ENCODE measurements around the gene SHMT1. TPM values are rescaled to one million over a fixed set of nuclear protein-coding genes. Genes with fewer than 3 reads are reported as not detected.
A peak's percentile ranks its signal among the peaks of the same experiment; 100 is the strongest.

SHMT1 gene
- total and polyA plus RNA-seq, 10 donors, result 9.1 to 68.7 (median 39.7) TPM

- intact Hi-C loops (cut with DNase I; ENCODE audit: low total_unique reads), result no loop called here
- Histone ChIP-seq H3K4me3 (no peak overlapping the region), H3K27me3 (replicated peaks in 1 of 7) (peaks cover 0 to 53% (median 33%) of the 10 kb centered on the region in 7 donors), H3K36me3 (no peaks in the 10 kb centered on the region), H3K27ac (no peak overlapping the region), H3K4me1 (peaks cover 0 to 23% (median 10%) of the 10 kb centered on the region in 6 donors), H3K9me3 (no peaks in the 10 kb centered on the region)
- DNase-seq, result no peak
- no peak for TF ChIP-seq CTCF (IDR thresholded peaks at IDR 0.05 in 8 of 11, conservative IDR thresholded peaks at IDR 0.05 in 3 of 11)
- no peak for TF ChIP-seq POLR2A (IDR thresholded peaks at IDR 0.05)
- TF ChIP-seq POLR2AphosphoS5 (IDR thresholded peaks at IDR 0.05), result no peak
- WGBS, 5 donors, result 73 to 87% (median 80%) methylated on average over 3 of the region's 3 CpGs
Measured at GRCh38 chr17:18381953-18382245, 18.5 kb upstream of the SHMT1 start.

- Histone ChIP-seq H3K9me3 (no peaks in the 10 kb centered on the region), H3K27ac (no peak overlapping the region), H3K4me3 (no peak overlapping the region), H3K36me3 (no peaks in the 10 kb centered on the region), H3K27me3 (replicated peaks in 1 of 7) (peaks cover 0 to 53% (median 33%) of the 10 kb centered on the region in 7 donors), H3K4me1 (peaks cover 0 to 23% (median 10%) of the 10 kb centered on the region in 6 donors)
- peak; percentile 58 for DNase-seq
- intact Hi-C loops (cut with DNase I; ENCODE audit: low total_unique reads), result no loop called here
- WGBS, 5 donors, result 72 to 83% (median 78%) methylated on average over 22 to 23 of the region's 23 CpGs
- no peak for TF ChIP-seq POLR2A (IDR thresholded peaks at IDR 0.05)
- no peak for TF ChIP-seq POLR2AphosphoS5 (IDR thresholded peaks at IDR 0.05)
- TF ChIP-seq CTCF (IDR thresholded peaks at IDR 0.05 in 8 of 11, conservative IDR thresholded peaks at IDR 0.05 in 3 of 11), result no peak
Measured at GRCh38 chr17:18381158-18381952, 18.0 kb upstream of the SHMT1 start.

GRCh38 chr17:18380471-18381157 is 17.3 kb upstream of the SHMT1 start:
- WGBS, 5 donors, result 47 to 69% (median 62%) methylated on average over 3 to 15 of the region's 15 CpGs
- peaks cover 0 to 23% (median 10%) of the 10 kb centered on the region in 6 donors for H3K4me1 ChIP-seq
- peaks cover 0 to 1% (median under 1%) of the 10 kb centered on the region in 8 donors for H3K9me3 ChIP-seq
- TF ChIP-seq POLR2A (IDR thresholded peaks at IDR 0.05) (no peak), POLR2AphosphoS5 (IDR thresholded peaks at IDR 0.05) (no peak), CTCF (IDR thresholded peaks at IDR 0.05 in 8 of 11, conservative IDR thresholded peaks at IDR 0.05 in 3 of 11) (no peak)
- no peak overlapping the region for H3K27ac ChIP-seq
- peaks cover 0 to 53% (median 33%) of the 10 kb centered on the region in 7 donors for H3K27me3 ChIP-seq (replicated peaks in 1 of 7)
- H3K4me3 ChIP-seq, result no peak overlapping the region
- no peaks in the 10 kb centered on the region for H3K36me3 ChIP-seq
- peak; percentile 47 for DNase-seq
- intact Hi-C loops (cut with DNase I; ENCODE audit: low total_unique reads), result no loop called here

All from spleen (tissue), 11 donors.